NCI-H774 (cell line): ENCODE data around the gene PCDHGA1.
"Not testable (repeated sequence)": the region's sequence is repeated elsewhere in the genome, so short reads cannot be mapped to it uniquely, and the experiment has no call there.

Source experiments
- DNase-seq: peaks from one replicate; lab custom pipeline; 2025; lab: John Stamatoyannopoulos, UW

Gene PCDHGA1

GRCh38 chr5:141349917-141350619, 19.8 kb downstream of the PCDHGA1 start, which contains the start of gene PCDHGB1:
TSS of gene PCDHGB1 (plus strand) at chr5:141350099. CDS start at chr5:141350261, 162 bp downstream.
- peak; percentile 33 for DNase-seq

- DNase-seq = no peak
Measured at GRCh38 chr5:141351591-141351990, 21.3 kb downstream of the PCDHGA1 start.

- no peak for DNase-seq
Measured at GRCh38 chr5:141354900-141355469, 24.7 kb downstream of the PCDHGA1 start, which contains the start of gene PCDHGA4. TSS of gene PCDHGA4 (plus strand) at chr5:141355021. CDS start at chr5:141355108, 87 bp downstream.

GRCh38 chr5:141355641-141356040, 25.3 kb downstream of the PCDHGA1 start:
- DNase-seq = no peak

- DNase-seq = no peak
Measured at GRCh38 chr5:141356133-141356532, 25.8 kb downstream of the PCDHGA1 start.

- no peak for DNase-seq
Measured at GRCh38 chr5:141356950-141357349, 26.6 kb downstream of the PCDHGA1 start.

GRCh38 chr5:141359790-141360426, 29.6 kb downstream of the PCDHGA1 start, which contains the start of gene PCDHGB2:
TSS of gene PCDHGB2 (plus strand) at chr5:141359994. CDS start at chr5:141360136, 142 bp downstream.
- DNase-seq = no peak

- no peak for DNase-seq
Measured at GRCh38 chr5:141360685-141361084, 30.4 kb downstream of the PCDHGA1 start.

- DNase-seq = no peak
Measured at GRCh38 chr5:141362719-141363118, 32.4 kb downstream of the PCDHGA1 start.

GRCh38 chr5:141363952-141364660, 33.8 kb downstream of the PCDHGA1 start, which contains the start of gene PCDHGA5:
TSS of gene PCDHGA5 (plus strand) at chr5:141364162. CDS start at chr5:141364331, 169 bp downstream.
- DNase-seq = no peak

GRCh38 chr5:141366016-141366896, 35.9 kb downstream of the PCDHGA1 start:
- no peak for DNase-seq

- no peak for DNase-seq
Measured at GRCh38 chr5:141369994-141370848, 39.9 kb downstream of the PCDHGA1 start, which contains the start of gene PCDHGB3. TSS of gene PCDHGB3 (plus strand) at chr5:141370242. CDS start at chr5:141370395, 153 bp downstream.

GRCh38 chr5:141371572-141372475, 41.5 kb downstream of the PCDHGA1 start:
- DNase-seq = no peak

GRCh38 chr5:141373673-141374317, 43.5 kb downstream of the PCDHGA1 start, which contains the start of gene PCDHGA6:
TSS of gene PCDHGA6 (plus strand) at chr5:141373891. CDS start at chr5:141374084, 193 bp downstream.
- DNase-seq = no peak

- no peak for DNase-seq
Measured at GRCh38 chr5:141374627-141375026, 44.3 kb downstream of the PCDHGA1 start.

GRCh38 chr5:141375444-141376155, 45.3 kb downstream of the PCDHGA1 start:
- not testable (repeated sequence) for DNase-seq

GRCh38 chr5:141382469-141383294, 52.4 kb downstream of the PCDHGA1 start, which contains the start of gene PCDHGA7:
TSS of gene PCDHGA7 (plus strand) at chr5:141382742. CDS start at chr5:141382900, 158 bp downstream.
- DNase-seq = no peak
